ENCODE measurements around the gene EIF3F. TPM values are rescaled to one million over a fixed set of nuclear protein-coding genes. Genes with fewer than 3 reads are reported as not detected.

The EIF3F gene
- total RNA-seq, 4 donors from 2014 or later = 187 to 263 (median 231) TPM

DNA sequence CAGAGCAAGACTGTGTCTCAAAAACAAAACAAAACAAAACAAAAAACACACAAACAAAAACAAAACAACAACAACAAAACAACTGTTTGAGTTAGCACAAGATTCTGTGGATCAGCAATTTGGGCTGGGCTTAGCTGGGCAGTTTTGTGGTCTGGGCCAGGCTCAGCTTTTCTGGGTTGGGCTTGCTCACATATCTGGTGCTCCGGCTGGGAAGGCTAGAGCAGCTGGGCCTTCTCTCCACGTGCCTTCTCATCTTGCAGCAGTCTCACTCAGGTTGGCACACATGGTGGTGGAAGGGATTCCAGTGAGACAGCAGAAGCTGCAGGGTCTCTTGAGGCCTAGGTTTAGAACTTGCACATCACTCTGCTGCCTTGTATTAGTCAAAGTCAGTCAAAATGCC, 35.7 kb downstream of the EIF3F start:
- WGBS, 2 donors = 73 to 93% methylated on average over 2 of the region's 2 CpGs
- Histone ChIP-seq H3K27ac (peak overlapping the region in 2 of 3 donors; percentile 13 to 48), H3K36me3 (no peaks in the 10 kb centered on the region), H3K9me3 (no peaks in the 10 kb centered on the region), H3K4me3 (replicated peaks in 1 of 3) (no peak overlapping the region), H3K4me1 (peaks cover 7 to 12% of the 10 kb centered on the region in 2 donors), H3K27me3 (no peaks in the 10 kb centered on the region)
- no peak for DNase-seq
- intact Hi-C loops (cut with DNase I) = no loop called here
- TF ChIP-seq, protein P1, sequence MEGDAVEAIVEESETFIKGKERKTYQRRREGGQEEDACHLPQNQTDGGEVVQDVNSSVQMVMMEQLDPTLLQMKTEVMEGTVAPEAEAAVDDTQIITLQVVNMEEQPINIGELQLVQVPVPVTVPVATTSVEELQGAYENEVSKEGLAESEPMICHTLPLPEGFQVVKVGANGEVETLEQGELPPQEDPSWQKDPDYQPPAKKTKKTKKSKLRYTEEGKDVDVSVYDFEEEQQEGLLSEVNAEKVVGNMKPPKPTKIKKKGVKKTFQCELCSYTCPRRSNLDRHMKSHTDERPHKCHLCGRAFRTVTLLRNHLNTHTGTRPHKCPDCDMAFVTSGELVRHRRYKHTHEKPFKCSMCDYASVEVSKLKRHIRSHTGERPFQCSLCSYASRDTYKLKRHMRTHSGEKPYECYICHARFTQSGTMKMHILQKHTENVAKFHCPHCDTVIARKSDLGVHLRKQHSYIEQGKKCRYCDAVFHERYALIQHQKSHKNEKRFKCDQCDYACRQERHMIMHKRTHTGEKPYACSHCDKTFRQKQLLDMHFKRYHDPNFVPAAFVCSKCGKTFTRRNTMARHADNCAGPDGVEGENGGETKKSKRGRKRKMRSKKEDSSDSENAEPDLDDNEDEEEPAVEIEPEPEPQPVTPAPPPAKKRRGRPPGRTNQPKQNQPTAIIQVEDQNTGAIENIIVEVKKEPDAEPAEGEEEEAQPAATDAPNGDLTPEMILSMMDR (IDR thresholded peaks at IDR 0.05) = no peak
- no peak for TF ChIP-seq POLR2A (IDR thresholded peaks at IDR 0.05)

DNA sequence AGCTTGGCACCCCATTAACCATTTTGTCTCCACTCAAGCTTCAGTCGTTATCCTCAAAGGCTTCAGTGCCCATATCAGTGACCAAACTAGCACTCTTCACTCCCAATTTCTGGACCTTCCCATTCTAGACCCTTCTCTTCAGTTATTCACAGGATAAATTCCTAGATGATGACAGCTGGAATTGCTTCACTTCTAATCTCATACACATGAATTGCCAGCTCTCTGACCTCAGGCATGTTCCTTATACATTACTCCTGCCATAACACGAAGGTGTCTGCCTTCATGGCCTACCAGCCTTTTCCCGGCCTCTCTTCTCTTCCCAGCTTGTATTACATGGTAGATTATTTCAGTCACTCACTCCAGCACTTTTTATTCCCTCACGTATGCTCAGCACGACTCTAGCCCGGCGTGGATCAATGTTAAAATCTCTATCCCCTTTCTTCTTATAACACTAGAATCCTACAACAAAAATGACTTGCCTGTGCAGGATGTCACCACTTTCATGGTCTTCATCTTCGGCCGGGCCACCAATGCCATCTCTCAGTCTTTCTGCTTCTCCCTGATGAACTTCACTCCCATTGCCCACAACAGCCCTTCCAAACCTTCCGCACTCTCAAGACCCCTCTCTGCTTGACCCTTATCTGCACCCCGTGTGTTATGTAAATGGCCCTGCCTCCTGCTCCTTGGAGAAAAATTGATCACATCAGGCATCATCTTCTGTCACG, 36.9 kb downstream of the EIF3F start:
- no peaks in the 10 kb centered on the region for H3K9me3 ChIP-seq
- WGBS, 2 donors = 92 to 95% methylated on average over 12 of the region's 12 CpGs
- H3K4me1 ChIP-seq = peaks cover 7 to 11% of the 10 kb centered on the region in 2 donors
- H3K36me3 ChIP-seq = no peaks in the 10 kb centered on the region
- no peak for TF ChIP-seq POLR2A (IDR thresholded peaks at IDR 0.05)
- TF ChIP-seq, protein P1 (IDR thresholded peaks at IDR 0.05) = no peak
- H3K27ac ChIP-seq = no peak overlapping the region
- no peak overlapping the region for H3K4me3 ChIP-seq (replicated peaks in 1 of 3)
- intact Hi-C loops (cut with DNase I) = no loop called here
- no peak for DNase-seq
- H3K27me3 ChIP-seq = no peaks in the 10 kb centered on the region

DNA sequence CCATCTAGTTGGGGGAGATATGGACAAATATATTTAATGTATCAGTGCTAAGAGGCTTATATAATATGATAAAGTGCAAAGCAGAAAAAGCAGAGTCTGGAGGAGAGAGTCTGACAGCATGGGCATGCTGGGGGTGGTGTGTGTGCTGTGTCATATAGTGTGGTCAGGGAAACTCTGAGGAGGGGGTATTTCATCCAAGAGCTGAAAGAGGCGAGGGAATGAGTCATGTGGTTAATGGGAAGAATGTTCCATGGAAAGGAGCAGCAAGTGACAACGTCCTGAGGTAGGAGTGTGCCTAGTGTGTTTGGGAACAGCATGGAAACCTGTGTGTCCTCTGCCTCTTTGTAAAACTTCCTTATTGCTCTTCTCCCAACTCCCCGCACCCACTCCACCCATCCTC, 38.0 kb downstream of the EIF3F start:
- Histone ChIP-seq H3K27ac (no peak overlapping the region), H3K4me3 (replicated peaks in 1 of 3) (no peak overlapping the region), H3K9me3 (no peaks in the 10 kb centered on the region), H3K27me3 (no peaks in the 10 kb centered on the region), H3K4me1 (peaks cover 7 to 19% of the 10 kb centered on the region in 2 donors), H3K36me3 (no peaks in the 10 kb centered on the region)
- 77 to 81% methylated on average over 3 of the region's 3 CpGs for WGBS, 2 donors
- DNase-seq = no peak
- TF ChIP-seq, protein P1 (IDR thresholded peaks at IDR 0.05) = no peak
- no peak for TF ChIP-seq POLR2A (IDR thresholded peaks at IDR 0.05)
- intact Hi-C loops (cut with DNase I) = no loop called here

DNA sequence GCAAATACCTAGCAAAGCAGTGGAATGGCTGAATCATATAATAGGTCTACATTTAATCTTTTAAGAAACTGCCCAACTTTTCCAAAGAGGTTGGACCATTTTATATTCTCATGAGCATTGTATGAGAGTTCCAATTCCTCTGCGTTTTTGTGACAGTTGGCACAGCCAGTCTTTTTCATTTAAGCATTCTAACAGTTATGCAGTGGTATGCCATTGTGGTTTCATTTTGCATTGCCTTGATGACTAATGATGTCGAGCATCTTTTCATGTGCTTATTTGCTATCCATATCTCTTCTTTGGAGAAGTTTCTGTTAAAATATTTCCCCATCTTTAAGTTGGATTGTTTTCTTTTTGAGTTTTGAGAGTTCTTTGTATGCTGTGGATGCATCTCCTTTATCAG, 38.7 kb downstream of the EIF3F start:
- Histone ChIP-seq H3K4me1 (peaks cover 7 to 16% of the 10 kb centered on the region in 2 donors), H3K27me3 (no peaks in the 10 kb centered on the region), H3K9me3 (no peaks in the 10 kb centered on the region), H3K36me3 (no peaks in the 10 kb centered on the region), H3K4me3 (replicated peaks in 1 of 3) (no peak overlapping the region), H3K27ac (no peak overlapping the region)
- DNase-seq = no peak
- no peak for TF ChIP-seq POLR2A (IDR thresholded peaks at IDR 0.05)
- TF ChIP-seq, protein P1 (IDR thresholded peaks at IDR 0.05) = no peak
- intact Hi-C loops (cut with DNase I) = no loop called here
- WGBS, 2 donors = 67 to 77% methylated on average over 2 of the region's 2 CpGs

DNA sequence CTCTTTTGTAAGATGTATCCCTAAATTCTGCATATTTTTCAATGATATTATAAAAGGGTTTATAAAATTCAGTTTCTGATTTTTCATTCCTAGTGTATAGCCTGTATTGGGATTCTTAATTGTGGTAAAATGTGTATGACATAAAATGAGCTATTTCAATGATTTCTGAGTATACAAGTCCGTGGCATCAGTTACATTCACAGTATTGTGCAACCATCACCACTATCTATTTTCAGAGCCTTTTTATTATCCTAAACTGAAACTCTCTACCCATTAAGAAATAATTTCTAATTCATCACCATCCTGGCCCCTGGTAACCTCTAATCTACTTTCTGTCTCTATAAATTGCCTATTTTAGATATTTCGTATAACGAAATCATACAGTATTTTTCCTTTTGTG, 39.8 kb downstream of the EIF3F start:
- DNase-seq = no peak
- H3K27ac ChIP-seq = no peak overlapping the region
- TF ChIP-seq POLR2A (IDR thresholded peaks at IDR 0.05) = no peak
- TF ChIP-seq, protein P1 (IDR thresholded peaks at IDR 0.05) = no peak
- H3K4me3 ChIP-seq (replicated peaks in 1 of 3) = no peak overlapping the region
- peaks cover 7 to 18% of the 10 kb centered on the region in 2 donors for H3K4me1 ChIP-seq
- WGBS, 2 donors = 95 to 96% methylated on average over 3 of the region's 3 CpGs
- H3K36me3 ChIP-seq = no peaks in the 10 kb centered on the region
- no peaks in the 10 kb centered on the region for H3K27me3 ChIP-seq
- H3K9me3 ChIP-seq = no peaks in the 10 kb centered on the region
- intact Hi-C loops (cut with DNase I) = no loop called here
